ENCODE data around the gene STARD3NL. TPM values are rescaled to one million over a fixed set of nuclear protein-coding genes. Genes with fewer than 3 reads are reported as not detected.

The STARD3NL gene
- total and polyA plus RNA-seq, 2 of the 13 experiments (the other 11 are each of a cell fraction or from before 2014, with no cell fraction given), result 37.3 to 42.3 TPM

- TF ChIP-seq AGO1 (IDR thresholded peaks at IDR 0.05; ENCODE audit: low read depth, low read length, poor library complexity, severe bottlenecking) (peak; percentile 68), ZFP91 (CRISPR knock-in tag; IDR thresholded peaks at IDR 0.05; ENCODE audit: borderline replicate concordance) (peak; percentile 70; the same call in 1 of the 2 replicates), TIGD3 (CRISPR knock-in tag; IDR thresholded peaks at IDR 0.05; ENCODE audit: borderline replicate concordance) (no peak), PAF1 (CRISPR knock-in tag; IDR thresholded peaks at IDR 0.05) (no peak), MYNN (CRISPR knock-in tag; IDR thresholded peaks at IDR 0.05; ENCODE audit: low read depth) (no peak), ZNF513 (CRISPR knock-in tag; conservative IDR thresholded peaks at IDR 0.05) (no peak), PAX8 (CRISPR knock-in tag; IDR thresholded peaks at IDR 0.05; ENCODE audit: borderline replicate concordance) (no peak), GABPB1 (CRISPR knock-in tag; IDR thresholded peaks at IDR 0.05) (peak; percentile 87), CBX2 (IDR thresholded peaks at IDR 0.05; ENCODE audit: low read depth, low read length) (no peak), CBX2 (CRISPR knock-in tag; IDR thresholded peaks at IDR 0.05; ENCODE audit: low read depth) (0 out of 2 replicates have a peak, but pooled peaks have one; percentile 29), ZNF275 (CRISPR knock-in tag; IDR thresholded peaks at IDR 0.05; ENCODE audit: borderline replicate concordance) (peak; percentile 77; the same call in 1 of the 2 replicates), ZNF782 (CRISPR knock-in tag; IDR thresholded peaks at IDR 0.05; ENCODE audit: borderline replicate concordance) (no peak), SMARCE1 (IDR thresholded peaks at IDR 0.05; ENCODE audit: borderline replicate concordance) (no peak), CCDC6 (CRISPR knock-in tag; IDR thresholded peaks at IDR 0.05) (no peak), ZNF629 (CRISPR knock-in tag; conservative IDR thresholded peaks at IDR 0.05) (peak; percentile 95), SOX13 (IDR thresholded peaks at IDR 0.05) (no peak), SOX13 (CRISPR knock-in tag; conservative IDR thresholded peaks at IDR 0.05 in 1 of 2, IDR thresholded peaks at IDR 0.05 in 1 of 2) (peak in 1 of 2 experiments; percentile 14; a peak in 1 of 4 replicates), RFXANK (CRISPR knock-in tag; IDR thresholded peaks at IDR 0.05) (no peak), ZNF232 (CRISPR knock-in tag; IDR thresholded peaks at IDR 0.05; ENCODE audit: borderline replicate concordance) (0 out of 2 replicates have a peak, but pooled peaks have one; percentile 74), HDAC1 (CRISPR knock-in tag; IDR thresholded peaks at IDR 0.05) (no peak; the same call in none of the 2 replicates), TBX2 (CRISPR knock-in tag; IDR thresholded peaks at IDR 0.05; ENCODE audit: borderline replicate concordance) (peak; percentile 69; the same call in 1 of the 2 replicates)
Observed at GRCh38 chr7:38178004-38178694, at the start of gene STARD3NL (continued).
